Activated naive CD4-positive, alpha-beta T cell treated with anti-CD3 and anti-CD28 coated beads for 36 hours (primary cell): ENCODE results near the gene FTCD. TPM values are rescaled to one million over a fixed set of nuclear protein-coding genes. Genes with fewer than 3 reads are reported as not detected.
"Not testable (repeated sequence)": the region's sequence is repeated elsewhere in the genome, so short reads cannot be mapped to it uniquely, and the experiment has no call there.

ENCODE experiments used
- CTCF ChIA-PET: fragments of 350-600 bp; sonication (Branson Sonifier 250); formaldehyde crosslinking; loops from one replicate; lab custom pipeline; 2021; ENCODE audit warnings: antibody characterized with exemption; lab: Charles Lee
- DNase-seq: peaks from one replicate; pipeline ENCODE4 v3.0.0-alpha.2; 2020
- H3K27ac Mint-ChIP-seq: one replicate; pipeline ENCODE4 v1.8.0; 2021; ENCODE audit warnings: mild to moderate bottlenecking, mixed read lengths
- H3K27me3 Mint-ChIP-seq: one replicate; pipeline ENCODE4 v1.8.0; 2021; ENCODE audit warnings: low read depth, mixed read lengths
- H3K36me3 Mint-ChIP-seq: one replicate; pipeline ENCODE4 v1.8.0; 2021; ENCODE audit warnings: low read depth, mixed read lengths
- H3K4me1 Mint-ChIP-seq: one replicate; pipeline ENCODE4 v1.8.0; 2021; ENCODE audit warnings: low read depth, mixed read lengths
- H3K4me3 Mint-ChIP-seq: one replicate; pipeline ENCODE4 v1.8.0; 2021; ENCODE audit warnings: mild to moderate bottlenecking, moderate library complexity, mixed read lengths
- H3K9me3 Mint-ChIP-seq: one replicate; pipeline ENCODE4 v1.8.0; 2021; ENCODE audit warnings: mixed read lengths
- intact Hi-C: fragments of 100-400 bp; cut with micrococcal nuclease; formaldehyde crosslinking; loops from one replicate; pipeline ENCODE4 v1.15.1; 2023
- total RNA-seq, 2 experiments: library from RNA; stranded (reverse); gene quantifications; one replicate each; pipeline ENCODE4 v1.2.3, GENCODE V29; 2021

Gene FTCD
- total RNA-seq, 2 experiments from 2014 or later = not detected

DNA sequence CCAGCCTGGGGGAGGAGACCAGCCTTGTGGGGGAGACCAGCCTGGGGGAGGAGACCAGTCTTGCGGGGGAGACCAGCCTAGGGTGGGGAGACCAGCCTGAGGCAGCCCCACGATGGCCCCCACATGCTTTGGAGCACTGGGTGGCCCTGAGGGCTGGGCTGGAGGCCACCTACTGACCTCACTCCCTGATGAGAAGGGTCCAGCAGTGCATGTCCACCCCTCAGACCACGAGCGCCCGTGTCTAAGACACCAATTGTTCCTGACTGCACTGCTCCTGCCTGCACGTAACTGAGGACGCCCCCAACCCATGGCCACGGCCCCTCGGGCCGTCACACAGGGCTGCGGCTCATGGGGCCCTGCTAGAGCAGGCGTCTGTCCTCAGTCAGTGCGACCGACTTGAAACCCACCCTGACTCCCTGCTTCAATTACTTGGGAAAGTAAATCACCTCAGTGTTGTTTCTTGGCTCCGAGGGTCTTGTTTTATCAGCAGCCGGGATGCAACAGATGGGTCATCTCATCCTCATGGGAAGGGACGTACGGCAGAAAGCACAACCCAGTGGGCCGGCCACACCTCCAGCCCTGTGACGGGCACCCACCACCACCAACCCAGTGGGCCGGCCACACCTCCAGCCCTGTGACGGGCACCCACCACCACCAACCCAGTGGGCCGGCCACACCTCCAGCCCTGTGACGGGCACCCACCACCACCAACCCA lies 28.7 kb upstream of the FTCD start, which contains the start of gene SPATC1L:
SPATC1L (minus strand) TSS at position 550 of the 715 bp plus-strand sequence. CDS start 1,643 bp downstream, outside the sequence.
- Mint-ChIP-seq H3K36me3 (no peaks in the 10 kb centered on the region), H3K4me1 (peaks cover 6% of the 10 kb centered on the region), H3K27me3 (no peaks in the 10 kb centered on the region), H3K9me3 (no peaks in the 10 kb centered on the region), H3K27ac (peak within 1 kb of the TSS; percentile 73), H3K4me3 (peak within 1 kb of the TSS; percentile 82)
- peak; percentile 54 for DNase-seq
- CTCF ChIA-PET = no interaction called here
- intact Hi-C loops = loop anchor here (2.0 kb wide), 2 partner anchors 39 to 45 kb away; partner anchors contain the start of gene LSS

DNA sequence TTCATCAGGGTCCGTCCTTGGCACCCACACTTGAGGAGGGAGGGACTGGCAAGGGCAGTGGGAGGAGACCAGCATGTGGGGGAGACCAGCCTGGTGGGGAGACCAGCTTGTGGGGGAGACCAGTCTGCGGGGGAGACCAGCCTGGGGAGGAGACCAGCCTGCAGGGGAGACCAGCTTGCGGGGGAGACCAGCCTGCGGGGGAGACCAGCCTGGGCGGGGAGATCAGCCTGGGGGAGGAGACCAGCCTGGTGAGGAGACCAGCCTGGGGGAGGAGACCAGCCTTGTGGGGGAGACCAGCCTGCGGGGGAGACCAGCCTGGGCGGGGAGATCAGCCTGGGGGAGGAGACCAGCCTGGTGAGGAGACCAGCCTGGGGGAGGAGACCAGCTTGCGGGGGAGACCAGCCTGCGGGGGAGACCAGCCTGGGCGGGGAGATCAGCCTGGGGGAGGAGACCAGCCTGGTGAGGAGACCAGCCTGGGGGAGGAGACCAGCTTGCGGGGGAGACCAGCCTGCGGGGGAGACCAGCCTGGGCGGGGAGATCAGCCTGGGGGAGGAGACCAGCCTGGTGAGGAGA lies 28.0 kb upstream of the FTCD start:
- peak overlapping the region; percentile 80 for H3K4me3 Mint-ChIP-seq
- H3K4me1 Mint-ChIP-seq, H3K27ac Mint-ChIP-seq, intact Hi-C loops, H3K9me3 Mint-ChIP-seq, H3K27me3 Mint-ChIP-seq, CTCF ChIA-PET, DNase-seq, H3K36me3 Mint-ChIP-seq: not testable (repeated sequence)

DNA sequence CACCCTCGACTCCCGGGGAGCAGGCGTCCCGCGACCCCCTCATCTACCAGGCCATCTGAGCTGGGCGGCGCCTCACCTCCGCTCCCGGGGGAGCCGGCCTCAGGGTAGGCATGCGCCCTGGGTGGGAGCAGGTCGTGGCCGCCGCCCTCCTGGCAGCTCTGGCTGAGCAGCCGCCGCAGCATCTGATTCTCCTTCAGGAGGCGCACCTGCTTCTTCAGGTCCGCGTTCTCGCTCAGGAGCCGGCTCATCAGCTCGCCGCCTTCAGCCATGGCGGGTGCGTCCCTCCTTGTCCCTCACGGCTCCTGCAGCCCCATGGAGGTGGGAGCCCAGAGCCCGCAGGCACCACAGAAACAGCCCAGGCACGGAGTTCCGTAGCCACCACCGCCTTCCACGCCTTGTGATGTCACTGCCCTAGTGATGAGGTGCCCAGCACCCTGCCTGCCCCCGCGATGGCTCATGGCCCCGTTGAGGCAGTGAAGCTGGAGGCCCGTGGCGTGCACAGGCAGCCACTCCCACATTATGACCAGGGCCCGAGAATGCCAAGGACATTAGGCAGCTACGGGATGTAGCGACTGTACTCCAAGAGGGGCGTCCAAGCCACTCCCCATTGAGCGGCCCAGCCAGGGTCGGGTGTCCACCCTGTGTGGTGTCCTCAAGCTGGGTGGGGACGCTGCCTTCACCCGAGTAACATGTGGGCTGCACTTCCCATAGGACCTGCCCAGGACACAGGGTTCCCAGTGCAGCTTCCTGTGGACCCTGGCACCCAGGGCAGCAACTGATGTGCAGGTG lies 27.4 kb upstream of the FTCD start:
- no peaks in the 10 kb centered on the region for H3K9me3 Mint-ChIP-seq
- peaks cover 6% of the 10 kb centered on the region for H3K4me1 Mint-ChIP-seq
- H3K4me3 Mint-ChIP-seq = peak overlapping the region; percentile 63
- intact Hi-C loops = no loop called here
- no peak for DNase-seq
- H3K27me3 Mint-ChIP-seq = no peaks in the 10 kb centered on the region
- no peaks in the 10 kb centered on the region for H3K36me3 Mint-ChIP-seq
- CTCF ChIA-PET = no interaction called here
- H3K27ac Mint-ChIP-seq = no peak overlapping the region

DNA sequence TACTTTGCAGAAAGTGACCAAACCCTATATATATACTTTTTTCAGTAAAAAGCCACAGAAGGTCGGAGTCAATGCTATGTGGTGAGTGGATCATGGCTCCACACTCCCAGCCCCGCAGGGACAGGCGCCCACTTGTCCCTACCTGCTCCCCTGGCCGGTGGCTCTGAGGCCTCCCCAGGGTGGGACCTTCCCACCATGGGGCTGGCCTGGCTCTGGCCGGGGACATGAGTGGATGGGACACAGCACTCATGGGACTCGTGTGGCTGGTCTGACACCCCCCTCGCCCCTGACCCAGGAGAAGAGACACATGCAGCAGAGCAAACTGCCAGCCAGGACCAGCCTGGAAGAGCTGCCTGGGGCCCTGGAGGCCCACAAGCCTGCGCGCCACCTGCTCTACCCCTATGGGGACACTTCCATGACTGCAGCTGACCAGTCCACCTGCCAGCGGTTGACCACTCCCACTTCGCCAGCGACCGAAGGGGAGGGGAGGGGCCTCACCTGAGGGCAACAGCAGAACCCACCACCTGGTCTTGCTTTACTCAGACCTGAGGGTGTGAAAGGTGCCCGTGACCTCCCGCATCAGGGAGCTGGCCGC lies 26.7 kb upstream of the FTCD start:
- Mint-ChIP-seq H3K4me1 (peaks cover 6% of the 10 kb centered on the region), H3K27me3 (no peaks in the 10 kb centered on the region), H3K36me3 (no peaks in the 10 kb centered on the region), H3K27ac (no peak overlapping the region), H3K9me3 (peaks cover 1% of the 10 kb centered on the region), H3K4me3 (no peak overlapping the region)
- CTCF ChIA-PET = no interaction called here
- no peak for DNase-seq
- intact Hi-C loops = no loop called here

DNA sequence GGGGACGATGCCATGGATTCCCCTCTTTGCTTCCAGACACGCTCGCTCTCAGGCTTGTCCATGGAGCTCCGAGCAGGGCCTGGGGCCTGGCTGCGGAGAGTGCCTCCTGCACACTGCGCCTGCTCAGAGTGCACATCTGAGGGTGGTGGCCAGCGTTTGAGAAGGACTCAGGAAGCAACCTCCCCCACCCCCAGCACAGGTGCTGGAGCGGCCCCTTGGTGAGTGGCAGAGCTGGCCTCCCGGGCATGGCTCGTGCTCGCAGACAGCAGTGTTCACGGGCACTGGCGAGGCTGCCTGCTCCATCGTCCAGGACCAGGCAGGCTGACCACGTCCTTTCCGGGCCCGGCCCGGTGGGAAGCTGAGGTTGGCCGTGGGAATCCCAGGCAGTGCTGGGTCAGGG lies 26.1 kb upstream of the FTCD start:
- no peaks in the 10 kb centered on the region for H3K36me3 Mint-ChIP-seq
- no peak for DNase-seq
- intact Hi-C loops = no loop called here
- CTCF ChIA-PET = no interaction called here
- H3K4me3 Mint-ChIP-seq = no peak overlapping the region
- H3K9me3 Mint-ChIP-seq = peaks cover 4% of the 10 kb centered on the region
- no peak overlapping the region for H3K27ac Mint-ChIP-seq
- peaks cover 6% of the 10 kb centered on the region for H3K4me1 Mint-ChIP-seq
- H3K27me3 Mint-ChIP-seq = no peaks in the 10 kb centered on the region

DNA sequence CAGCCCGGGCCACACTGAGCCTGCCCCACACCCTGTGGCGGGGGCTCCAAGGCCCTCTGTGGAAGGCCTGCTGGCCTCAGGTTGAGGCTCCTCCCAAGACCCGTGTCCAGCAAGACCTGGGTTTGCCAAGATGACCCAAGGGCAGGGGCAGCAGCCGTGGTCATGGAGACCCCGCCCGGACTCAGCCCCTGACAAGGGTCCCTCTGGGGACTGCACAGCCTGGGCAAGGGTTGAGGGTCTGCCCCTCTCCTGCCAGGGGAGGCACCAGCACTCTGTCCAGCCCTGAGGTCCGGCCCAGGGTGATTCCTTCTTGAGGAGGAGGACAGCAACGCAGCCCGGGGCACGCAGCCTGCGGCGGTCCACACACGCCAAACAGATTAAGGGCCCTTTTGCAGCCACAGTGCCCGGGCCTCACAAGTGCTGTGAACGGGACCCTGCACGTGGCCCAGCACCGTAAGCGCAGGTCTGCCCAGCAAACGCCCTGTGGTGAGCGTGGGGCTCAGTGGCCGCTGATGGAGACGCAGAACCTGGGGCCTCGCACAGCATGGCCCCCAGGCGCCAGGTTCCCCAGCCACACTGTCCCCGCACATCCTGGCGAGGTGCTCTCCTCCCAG lies 25.5 kb upstream of the FTCD start:
- H3K4me3 Mint-ChIP-seq = no peak overlapping the region

DNA sequence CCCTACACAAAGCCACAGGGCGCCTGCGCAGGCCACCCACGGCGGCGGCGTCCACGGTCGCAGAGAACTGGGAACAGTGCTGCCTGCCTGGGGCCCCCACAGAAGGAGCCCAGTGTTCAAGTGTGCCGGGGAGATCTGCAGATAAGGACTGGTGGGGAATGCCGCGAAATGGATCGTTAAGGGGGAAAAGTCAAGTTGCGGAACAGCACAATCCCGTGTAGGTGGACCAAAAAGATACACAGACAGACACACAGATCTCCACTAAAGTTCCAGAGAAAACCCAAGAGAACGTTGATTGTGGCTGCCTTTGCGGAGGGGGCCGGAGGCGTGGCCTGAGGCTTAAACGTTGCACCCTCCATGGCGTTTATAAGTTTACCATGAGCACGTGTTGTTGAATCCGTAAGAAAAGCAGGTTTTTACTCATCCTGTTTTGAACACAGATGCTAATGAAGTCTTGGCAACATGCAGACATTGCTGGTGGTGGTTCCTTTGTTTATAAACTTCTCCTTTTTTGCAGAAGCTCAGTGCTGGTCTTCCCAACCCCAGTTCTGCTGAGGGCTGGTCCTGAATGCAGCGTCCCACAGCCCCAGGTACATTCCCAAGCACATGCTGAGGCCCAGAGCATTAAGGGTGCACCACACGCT lies 24.8 kb upstream of the FTCD start:
- no peak overlapping the region for H3K27ac Mint-ChIP-seq
- peaks cover 13% of the 10 kb centered on the region for H3K9me3 Mint-ChIP-seq
- H3K4me1 Mint-ChIP-seq = peaks cover 2% of the 10 kb centered on the region
- intact Hi-C loops = no loop called here
- H3K27me3 Mint-ChIP-seq = no peaks in the 10 kb centered on the region
- CTCF ChIA-PET = no interaction called here
- DNase-seq = no peak
- H3K4me3 Mint-ChIP-seq = no peak overlapping the region
- H3K36me3 Mint-ChIP-seq = no peaks in the 10 kb centered on the region

More for the DNA sequence above, 25.5 kb upstream of the FTCD start:
- Mint-ChIP-seq H3K4me1 (peaks cover 6% of the 10 kb centered on the region), H3K36me3 (no peaks in the 10 kb centered on the region), H3K9me3 (peaks cover 8% of the 10 kb centered on the region), H3K27me3 (no peaks in the 10 kb centered on the region), H3K27ac (no peak overlapping the region)
- intact Hi-C loops = no loop called here
- no peak for DNase-seq
- CTCF ChIA-PET = no interaction called here

DNA sequence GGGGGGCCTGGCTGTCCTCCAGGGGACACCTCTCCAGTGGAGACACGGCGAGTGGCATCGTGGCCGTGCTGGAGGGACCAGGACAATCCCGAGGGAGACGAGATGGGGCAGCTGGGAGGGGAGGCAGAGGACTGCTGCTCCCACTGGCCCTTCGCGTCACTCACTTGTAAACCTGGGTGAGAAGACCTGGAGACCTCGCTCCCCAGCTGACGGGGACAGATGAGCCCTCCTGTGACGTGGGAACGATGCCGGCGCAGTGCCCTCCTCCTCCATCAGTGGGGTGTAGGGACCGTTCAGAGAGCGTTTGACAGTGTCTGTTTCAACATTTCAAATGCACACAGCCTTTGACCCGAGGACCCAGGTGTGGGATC lies 24.3 kb upstream of the FTCD start:
- CTCF ChIA-PET = no interaction called here
- no peak for DNase-seq
- intact Hi-C loops = no loop called here
- Mint-ChIP-seq H3K27ac (no peak overlapping the region), H3K9me3 (peaks cover 17% of the 10 kb centered on the region), H3K4me1 (peaks cover 2% of the 10 kb centered on the region), H3K27me3 (no peaks in the 10 kb centered on the region), H3K4me3 (no peak overlapping the region), H3K36me3 (peaks cover 2% of the 10 kb centered on the region)

DNA sequence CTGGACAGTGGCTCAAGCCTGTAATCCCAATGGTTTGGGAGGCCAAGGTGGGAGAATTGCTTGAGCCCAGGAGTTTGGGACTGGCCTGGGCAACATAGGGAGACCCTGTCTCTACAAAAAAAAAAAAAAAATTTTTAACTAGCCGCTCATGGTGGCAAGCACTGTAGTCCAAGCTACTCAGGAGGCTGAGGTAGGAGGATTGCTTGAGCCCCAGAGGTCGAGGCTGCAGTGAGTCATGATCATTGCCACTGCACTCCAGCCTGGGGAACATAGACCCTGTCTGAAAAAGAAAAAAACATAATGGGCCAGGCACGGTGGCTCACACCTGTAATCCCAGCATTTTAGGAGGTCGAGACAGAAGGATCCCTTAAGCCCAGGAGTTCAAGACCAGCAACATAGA lies 23.6 kb upstream of the FTCD start:
- intact Hi-C loops = no loop called here
- DNase-seq = no peak
- H3K27ac Mint-ChIP-seq = no peak overlapping the region
- peaks cover 2% of the 10 kb centered on the region for H3K4me1 Mint-ChIP-seq
- H3K4me3 Mint-ChIP-seq = no peak overlapping the region
- H3K27me3 Mint-ChIP-seq = no peaks in the 10 kb centered on the region
- peaks cover 2% of the 10 kb centered on the region for H3K36me3 Mint-ChIP-seq
- H3K9me3 Mint-ChIP-seq = peaks cover 22% of the 10 kb centered on the region
- CTCF ChIA-PET = no interaction called here

DNA sequence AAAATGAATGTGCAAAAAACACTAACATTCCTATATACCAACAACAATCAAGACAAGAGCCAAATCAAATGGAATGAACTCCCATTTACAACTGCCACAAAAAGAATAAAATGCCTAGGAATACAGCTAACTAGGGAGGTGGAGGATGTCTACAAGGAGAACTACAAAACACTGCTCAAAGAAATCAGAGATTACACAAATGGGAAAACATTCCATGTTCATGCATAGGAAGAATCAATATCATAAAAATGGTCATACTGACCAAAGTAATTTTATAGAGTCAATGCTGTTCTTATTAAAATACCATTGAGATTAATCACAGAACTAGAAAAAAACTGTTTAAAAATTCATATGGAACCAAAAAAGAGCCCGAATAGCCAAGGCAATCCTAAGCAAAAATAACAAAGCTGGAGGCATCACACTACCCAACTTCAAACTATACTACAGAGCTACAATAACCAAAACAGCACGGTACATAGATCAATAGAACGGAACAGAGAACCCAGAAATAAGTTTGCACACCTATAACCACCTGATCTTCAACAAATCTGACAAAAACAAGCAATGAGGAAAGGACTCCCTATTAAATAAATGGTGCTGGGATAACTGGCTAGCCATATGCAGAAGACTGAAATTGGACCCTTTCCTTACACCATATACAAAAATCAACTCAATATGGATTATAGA lies 21.2 kb upstream of the FTCD start:
- H3K4me3 Mint-ChIP-seq, DNase-seq, H3K27me3 Mint-ChIP-seq, H3K36me3 Mint-ChIP-seq, intact Hi-C loops, H3K27ac Mint-ChIP-seq, H3K4me1 Mint-ChIP-seq: not testable (repeated sequence)
- CTCF ChIA-PET = interaction anchor here (1.3 kb wide), 1 partner anchor 33 kb away, joined by 4 read pairs; no protein-coding TSS in a partner anchor
- peaks cover 23% of the 10 kb centered on the region for H3K9me3 Mint-ChIP-seq

DNA sequence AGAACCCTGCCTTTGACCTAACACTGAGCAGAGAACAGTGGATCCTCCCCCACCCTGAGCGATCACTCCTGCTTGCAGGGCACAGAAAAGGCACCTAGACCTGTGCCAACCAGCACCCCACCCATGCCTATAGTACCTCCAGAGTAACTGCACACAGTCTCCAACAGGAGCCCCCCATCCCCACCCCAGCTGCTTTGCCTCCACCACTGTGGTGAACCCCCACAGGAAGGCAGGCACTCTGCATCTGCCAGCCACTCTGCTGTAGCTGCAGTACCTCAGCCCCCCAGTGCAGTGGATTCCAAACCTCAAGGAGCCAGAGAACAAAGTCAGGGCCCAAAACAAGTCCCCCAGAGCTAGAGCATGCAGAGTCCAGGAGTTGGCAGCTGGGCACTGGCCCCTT lies 18.2 kb upstream of the FTCD start:
- Mint-ChIP-seq H3K27me3 (no peaks in the 10 kb centered on the region), H3K4me1 (peaks cover 6% of the 10 kb centered on the region), H3K27ac (no peak overlapping the region), H3K36me3 (peaks cover 2% of the 10 kb centered on the region), H3K9me3 (peaks cover 23% of the 10 kb centered on the region), H3K4me3 (no peak overlapping the region)
- no peak for DNase-seq
- CTCF ChIA-PET = no interaction called here
- intact Hi-C loops = no loop called here
